SK-N-MC (cell line): ENCODE results near the gene COL6A3.

Experiments used
- DNase-seq: peaks from one replicate; pipeline ENCODE4 v3.0.0-alpha.2; 2011; ENCODE audit warnings: low read depth, low spot score
- H3K27ac ChIP-seq: fragments of 200-600 bp; sonication (generic); 2 replicates; pipeline ENCODE4 v1.5.1; 2016; ENCODE audit warnings: mixed run types
- H3K36me3 ChIP-seq: fragments of 200-600 bp; sonication (generic); 2 replicates; pipeline ENCODE4 v1.6.1; 2017; ENCODE audit warnings: antibody characterized with exemption, low read length, mixed read lengths; ENCODE audit not compliant: insufficient read depth
- H3K4me3 ChIP-seq: fragments of 200-600 bp; sonication (generic); 2 replicates; pipeline ENCODE4 v1.5.1; 2016
- H3K9ac ChIP-seq: fragments of 200-600 bp; sonication (generic); 2 replicates; pipeline ENCODE4 v1.8.0; 2017; ENCODE audit warnings: mixed run types, mixed read lengths; ENCODE audit not compliant: insufficient read length
- H3K9me3 ChIP-seq: fragments of 200-600 bp; sonication (generic); 2 replicates; pipeline ENCODE4 v1.6.1; 2017; ENCODE audit warnings: low read depth, mild to moderate bottlenecking, antibody characterized with exemption, low read length, moderate library complexity, mixed read lengths
- EZH2 ChIP-seq: fragments of 200-600 bp; sonication (generic); IDR thresholded peaks from one replicate; pipeline ENCODE4 v1.6.1; 2017; ENCODE audit warnings: antibody characterized with exemption
- FOXP2 ChIP-seq: optimal IDR thresholded peaks from 2 replicates; pipeline ENCODE3; 2011; ENCODE audit warnings: mild to moderate bottlenecking, moderate library complexity; ENCODE audit not compliant: insufficient read depth; ENCODE audit errors: extremely low read length, control extremely low read depth
- POLR2AphosphoS5 ChIP-seq: IDR thresholded peaks from 2 replicates; pipeline ENCODE4 v1.6.1; 2012; ENCODE audit warnings: mild to moderate bottlenecking, low read depth, low read length, borderline replicate concordance

Gene COL6A3

DNA sequence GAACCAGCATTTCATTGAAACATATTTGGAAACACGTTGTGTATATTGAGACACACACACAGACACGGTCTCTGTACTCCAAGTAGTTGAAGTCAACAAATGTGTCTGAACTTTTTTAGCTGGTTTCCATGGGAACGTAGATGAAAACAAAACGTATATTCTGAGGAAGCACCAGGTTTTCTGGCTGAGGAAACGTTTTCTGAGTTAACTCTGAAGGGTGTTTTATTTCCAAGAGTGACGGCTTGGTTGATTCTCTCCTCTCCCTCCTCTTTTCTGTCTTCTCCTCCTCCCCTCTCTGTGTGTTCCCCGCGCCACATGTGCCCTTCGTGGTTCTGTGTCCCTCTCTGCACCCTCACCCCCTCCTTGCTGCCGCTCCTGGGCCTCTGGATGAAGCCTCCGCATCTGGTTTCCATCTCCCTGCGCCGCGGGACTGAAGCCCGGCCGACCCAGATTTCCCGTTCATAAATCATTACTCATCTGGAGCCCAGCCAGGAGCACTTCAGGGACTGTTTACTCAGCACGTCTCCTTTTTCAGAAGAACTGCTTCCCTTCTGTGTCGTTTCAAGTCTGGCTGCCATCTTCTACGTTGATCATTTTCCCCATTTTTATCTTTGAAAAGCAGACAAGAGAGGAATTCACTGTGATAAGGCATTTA lies 122.7 kb downstream of the COL6A3 start:
- peak overlapping the region; percentile 79 for H3K27ac ChIP-seq

DNA sequence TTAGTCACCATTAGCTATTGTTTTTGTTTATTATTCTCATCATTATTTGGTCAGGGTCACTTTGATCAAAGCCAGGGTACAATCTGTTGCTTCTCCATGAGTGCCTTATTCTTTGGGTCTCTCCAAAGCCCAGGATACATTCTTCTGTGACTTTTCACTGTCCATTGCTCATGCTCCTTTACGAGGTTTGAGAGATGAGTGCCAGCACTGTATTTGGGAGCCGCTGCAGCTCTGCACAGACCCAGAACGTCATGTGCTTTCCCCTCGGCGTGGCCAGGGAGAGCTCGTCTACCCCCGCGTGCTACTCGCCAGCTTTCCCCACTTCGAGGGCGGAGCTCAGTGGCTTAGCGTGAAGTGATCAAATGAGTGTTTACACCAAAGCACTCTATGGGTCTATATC lies 123.7 kb downstream of the COL6A3 start:
- no peak for TF ChIP-seq FOXP2
- no peak for TF ChIP-seq POLR2AphosphoS5
- DNase-seq, result no peak
- Histone ChIP-seq H3K9me3 (no peaks in the 10 kb centered on the region), H3K9ac (no peak overlapping the region), H3K27ac (peak overlapping the region; percentile 79; the same call in 1 of the 2 replicates), H3K36me3 (no peaks in the 10 kb centered on the region), H3K4me3 (peak overlapping the region; percentile 54; the same call in 1 of the 2 replicates)

More for the DNA sequence above, 122.7 kb downstream of the COL6A3 start:
- no peaks in the 10 kb centered on the region for H3K9me3 ChIP-seq
- peak overlapping the region; percentile 34 for H3K9ac ChIP-seq
- peak; percentile 78 for TF ChIP-seq POLR2AphosphoS5
- no peak for TF ChIP-seq EZH2
- TF ChIP-seq FOXP2, result peak; percentile 98
- peak; percentile 95 for DNase-seq
- H3K36me3 ChIP-seq, result no peaks in the 10 kb centered on the region
- H3K4me3 ChIP-seq, result peak overlapping the region; percentile 54

DNA sequence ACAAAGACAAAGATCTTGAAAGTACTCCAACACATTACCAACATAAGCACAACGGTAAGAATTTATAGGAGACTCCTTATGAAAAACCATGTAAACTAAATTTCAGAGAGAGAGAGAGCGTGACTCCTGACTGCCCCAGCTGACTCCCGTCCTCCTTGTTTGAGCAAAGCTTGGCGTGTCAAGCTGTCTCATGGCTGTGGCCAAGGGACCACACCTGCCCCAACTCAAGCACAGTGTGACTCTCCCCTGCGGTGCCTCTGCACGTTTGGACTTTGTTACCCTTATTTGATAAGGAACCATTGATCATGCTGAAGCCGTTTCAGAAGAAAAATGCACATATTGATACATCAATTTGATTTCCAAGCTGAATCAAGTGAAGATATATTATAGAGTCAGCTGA lies 124.8 kb downstream of the COL6A3 start:
- Histone ChIP-seq H3K36me3 (no peaks in the 10 kb centered on the region), H3K9me3 (no peaks in the 10 kb centered on the region), H3K4me3 (no peak overlapping the region), H3K27ac (no peak overlapping the region), H3K9ac (no peak overlapping the region)
- no peak for DNase-seq
- TF ChIP-seq EZH2 (no peak), FOXP2 (no peak), POLR2AphosphoS5 (no peak)

DNA sequence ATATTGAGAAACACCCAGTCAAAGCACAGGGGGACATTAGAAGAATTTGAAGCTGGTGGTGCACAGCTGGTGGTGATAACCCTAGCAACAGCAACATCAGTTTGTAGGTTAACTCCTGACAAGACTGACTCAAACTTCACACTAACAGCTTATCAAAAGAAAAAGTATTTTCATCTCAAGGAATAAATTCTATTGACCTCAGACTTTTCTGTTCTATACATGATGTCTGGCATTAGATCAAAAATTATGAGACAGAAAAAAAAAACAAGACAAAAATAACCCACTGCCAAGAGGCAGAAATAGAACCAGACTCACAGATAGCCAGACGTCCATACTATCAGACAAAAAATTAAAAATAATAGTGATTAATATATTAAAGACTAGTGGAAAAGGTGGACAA lies 126.1 kb downstream of the COL6A3 start:
- Histone ChIP-seq H3K9me3 (no peaks in the 10 kb centered on the region), H3K4me3 (no peak overlapping the region), H3K9ac (no peak overlapping the region), H3K27ac (no peak overlapping the region), H3K36me3 (no peaks in the 10 kb centered on the region)
- no peak for TF ChIP-seq POLR2AphosphoS5
- no peak for DNase-seq

DNA sequence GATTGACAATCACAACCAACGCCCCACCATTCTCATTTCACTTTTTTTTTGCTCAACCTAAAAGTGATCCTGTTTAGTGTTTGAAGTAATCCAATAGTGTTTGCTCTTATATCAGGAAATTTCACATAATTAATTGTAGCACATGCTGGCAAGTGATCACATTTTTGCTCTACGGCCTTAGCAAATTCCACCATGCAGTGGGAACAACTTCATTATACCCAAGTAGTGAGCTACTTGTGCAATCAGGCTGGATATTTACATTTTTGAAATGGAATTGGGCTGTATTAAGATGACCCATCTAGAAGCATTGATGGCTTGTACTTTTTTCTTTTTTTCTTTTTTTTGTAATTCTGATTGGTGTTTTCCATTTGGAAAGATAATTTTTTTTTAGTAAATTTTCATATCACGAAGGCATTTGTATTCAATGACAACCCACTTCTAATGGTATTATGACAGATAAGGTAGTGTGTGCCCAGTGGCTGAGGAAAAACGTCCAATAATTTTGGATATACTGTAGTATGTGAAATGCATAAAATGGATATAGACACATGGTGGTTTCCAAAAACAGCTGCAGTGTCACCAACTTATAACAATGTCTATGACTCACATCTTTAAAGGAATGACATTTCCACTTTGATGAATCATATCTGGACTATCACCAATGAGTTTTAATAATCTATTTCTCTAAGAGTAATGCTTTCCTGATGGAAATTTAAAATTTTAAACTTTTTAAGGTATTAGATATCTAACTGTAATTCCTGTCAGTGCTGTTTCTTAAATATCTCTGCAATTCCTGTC lies 130.6 kb downstream of the COL6A3 start:
- Histone ChIP-seq H3K36me3 (no peaks in the 10 kb centered on the region), H3K9ac (no peak overlapping the region), H3K27ac (no peak overlapping the region), H3K9me3 (no peaks in the 10 kb centered on the region), H3K4me3 (no peak overlapping the region)
- TF ChIP-seq POLR2AphosphoS5 (no peak), FOXP2 (no peak), EZH2 (no peak)
- DNase-seq, result no peak

DNA sequence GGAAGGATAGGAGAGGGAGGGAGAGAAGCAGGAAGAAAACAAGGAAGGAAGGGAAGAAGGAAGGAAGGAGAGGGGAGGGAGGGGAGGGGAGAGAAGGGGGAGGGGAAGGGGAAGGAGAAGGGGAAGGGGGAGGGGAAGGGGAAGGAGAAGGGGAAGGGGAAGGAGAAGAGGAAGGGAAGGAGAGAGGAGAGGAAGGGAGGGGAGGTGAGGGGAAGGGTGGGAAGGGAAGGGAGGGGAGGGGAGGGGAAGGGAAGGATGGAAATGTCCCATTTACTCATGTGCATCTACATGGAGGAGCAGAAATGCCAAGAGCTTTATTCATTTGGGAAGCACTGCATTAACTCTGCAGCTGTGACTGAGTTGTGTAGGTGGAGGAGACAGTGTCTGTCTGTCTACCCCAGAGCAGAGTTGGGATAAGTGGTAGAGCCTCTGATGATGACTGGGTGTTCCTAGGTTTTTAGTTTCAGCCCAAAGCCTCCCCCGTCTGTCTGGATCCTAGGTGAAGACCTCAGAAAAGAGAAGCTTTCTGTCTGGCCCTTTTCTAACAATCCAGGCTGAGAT lies 131.3 kb downstream of the COL6A3 start:
- Histone ChIP-seq H3K4me3 (no peak overlapping the region), H3K36me3 (no peaks in the 10 kb centered on the region), H3K27ac (peak overlapping the region; percentile 71; the same call in 1 of the 2 replicates)

DNA sequence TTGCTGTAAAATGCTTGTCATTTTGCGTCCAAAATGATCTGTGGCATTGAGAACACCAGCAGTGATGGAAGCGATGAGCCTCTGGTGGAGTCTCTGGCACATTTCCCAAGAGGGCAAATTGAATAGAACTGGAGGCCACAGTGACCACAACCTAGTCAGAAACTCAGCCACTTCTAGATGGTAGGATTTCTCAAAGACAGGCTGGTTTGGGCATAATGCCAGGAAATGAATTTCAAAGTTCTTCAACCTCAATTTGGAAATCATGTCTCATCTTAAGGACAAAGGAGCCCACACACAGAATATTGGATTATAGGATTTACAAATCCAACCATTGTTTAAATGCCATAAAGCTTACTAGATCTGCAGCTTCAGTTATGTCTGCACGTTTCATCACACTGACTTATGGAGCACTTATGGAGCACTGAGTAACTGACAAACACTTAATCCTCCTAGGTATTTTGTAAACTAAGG lies 132.1 kb downstream of the COL6A3 start:
- Histone ChIP-seq H3K36me3 (no peaks in the 10 kb centered on the region), H3K4me3 (0 out of 2 replicates have a peak overlapping the region, but pooled peaks have one; percentile 1), H3K9ac (no peak overlapping the region), H3K9me3 (no peaks in the 10 kb centered on the region), H3K27ac (peak overlapping the region; percentile 71)
- no peak for DNase-seq
- no peak for TF ChIP-seq EZH2

More for the DNA sequence above, 131.3 kb downstream of the COL6A3 start:
- H3K9ac ChIP-seq, result no peak overlapping the region
- no peak for TF ChIP-seq FOXP2
- no peak for TF ChIP-seq EZH2
- no peak for TF ChIP-seq POLR2AphosphoS5
- no peak for DNase-seq
- H3K9me3 ChIP-seq, result no peaks in the 10 kb centered on the region

DNA sequence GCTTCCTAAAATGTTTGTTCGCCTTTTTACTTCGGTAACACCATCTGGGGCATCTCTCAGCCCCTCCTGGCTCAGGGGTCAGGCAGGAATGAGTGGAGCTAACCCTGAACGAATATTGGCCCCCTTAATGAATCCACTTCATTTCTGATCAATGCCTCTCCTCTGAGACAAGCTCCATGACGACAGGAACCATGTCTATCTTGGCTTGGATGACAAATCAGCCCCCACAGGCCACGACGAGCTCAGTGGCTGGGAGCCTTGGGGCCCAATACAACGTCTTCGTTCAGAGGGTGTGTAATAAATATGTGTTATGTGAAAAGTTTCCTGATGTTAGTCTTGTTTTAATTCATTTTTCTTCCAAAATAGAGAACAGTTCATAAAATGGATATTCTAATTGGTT lies 133.0 kb downstream of the COL6A3 start:
- Histone ChIP-seq H3K9me3 (no peaks in the 10 kb centered on the region), H3K27ac (no peak overlapping the region), H3K9ac (no peak overlapping the region), H3K36me3 (no peaks in the 10 kb centered on the region), H3K4me3 (no peak overlapping the region)
- no peak for DNase-seq
- no peak for TF ChIP-seq EZH2

DNA sequence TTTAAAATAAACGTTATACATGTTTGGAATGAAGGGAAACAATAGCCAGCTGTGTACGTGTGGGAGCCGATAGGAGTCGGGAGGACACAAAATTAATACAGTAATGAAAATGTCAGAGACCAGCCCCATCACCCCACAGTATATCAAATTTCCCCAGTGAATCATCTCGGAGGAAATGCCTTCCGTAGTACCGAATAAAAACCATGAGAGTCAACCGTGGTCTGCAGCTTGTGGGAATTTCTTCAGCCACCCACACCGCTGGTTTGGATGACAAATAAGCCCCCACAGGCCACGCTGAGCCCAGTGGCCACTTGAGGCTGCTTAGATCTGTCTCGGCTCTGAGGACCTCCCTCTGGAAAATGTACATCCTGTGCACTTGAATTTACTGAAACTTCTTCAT lies 133.7 kb downstream of the COL6A3 start:
- Histone ChIP-seq H3K9ac (no peak overlapping the region), H3K27ac (no peak overlapping the region), H3K36me3 (no peaks in the 10 kb centered on the region), H3K4me3 (no peak overlapping the region), H3K9me3 (no peaks in the 10 kb centered on the region)
- no peak for DNase-seq
- TF ChIP-seq FOXP2 (no peak), EZH2 (no peak), POLR2AphosphoS5 (no peak)
